Measurements from ENCODE around the gene RSL24D1. TPM values are rescaled to one million over a fixed set of nuclear protein-coding genes. Genes with fewer than 3 reads are reported as not detected.

RSL24D1 gene
- total and polyA plus RNA-seq, 2 of the 13 experiments (the other 11 are each of a cell fraction or from before 2014, with no cell fraction given), result 58.8 to 100.0 TPM

- TF ChIP-seq ZBTB4 (CRISPR knock-in tag; IDR thresholded peaks at IDR 0.05; ENCODE audit: borderline replicate concordance), result no peak
- TF ChIP-seq ZNF850 (CRISPR knock-in tag; conservative IDR thresholded peaks at IDR 0.05), result no peak
- TF ChIP-seq GATA4 (IDR thresholded peaks at IDR 0.05; ENCODE audit: borderline replicate concordance, low read depth), result no peak
- no peak for TF ChIP-seq HNF1A (IDR thresholded peaks at IDR 0.05; ENCODE audit: low read depth)
- no peak for TF ChIP-seq HNF1A (CRISPR knock-in tag; IDR thresholded peaks at IDR 0.05; ENCODE audit: borderline replicate concordance)
These were observed 2.5 kb downstream of the RSL24D1 start (continued) for GRCh38 chr15:55194256-55194655.

- no TSS peak for BruUV-seq (replicated peaks)
- no peak for DNase-seq (ENCODE audit: low spot score)
- peaks cover 40% of the 10 kb centered on the region for H3K79me2 ChIP-seq (ENCODE audit: insufficient read depth, low read length)
- intact Hi-C loops (cut with micrococcal nuclease; ENCODE audit: unreplicated experiment) (no loop called here), in situ Hi-C loops (cut with HindIII; ENCODE audit: extremely low pct_ligation_motif_present, low pct_unique_long_range_greater_than_20kb) (no loop called here)
- WGBS (ENCODE audit: low lambda C conversion rate), result 92% methylated on average over 1 of the region's 1 CpG
- H2AFZ ChIP-seq (ENCODE audit: low read length), result no peak overlapping the region
- no peak overlapping the region for H3K9ac ChIP-seq (ENCODE audit: insufficient read depth, low read depth, low read length)
- H3K36me3 ChIP-seq (replicated peaks in 1 of 2; ENCODE audit: control insufficient read depth in 1 of 2, insufficient read depth in 2 of 2, low read length in 2 of 2), result peaks cover 9 to 53% of the 10 kb centered on the region in 2 experiments
- H3K4me3 ChIP-seq (replicated peaks in 1 of 3; ENCODE audit: insufficient read depth in 1 of 3, low read depth in 2 of 3, low read length in 3 of 3), result no peak overlapping the region
- ChIA-PET POLR2A (no interaction called here), CTCF (ENCODE audit: low intra/inter-chr PET ratio, low total read pairs) (no interaction called here)
- no peaks in the 10 kb centered on the region for H3K9me3 ChIP-seq (ENCODE audit: low read length)
- FAIRE-seq, result no peak
- ATAC-seq, result no peak
- H3K27me3 ChIP-seq (ENCODE audit: control insufficient read depth in 1 of 2, insufficient read depth in 2 of 2, low read length in 2 of 2), result no peaks in the 10 kb centered on the region
- no peak overlapping the region for H3K4me2 ChIP-seq (ENCODE audit: low read depth, low read length)
- H3K27ac ChIP-seq (ENCODE audit: extremely low read length, insufficient read depth, low read length), result no peak overlapping the region
- H3K4me1 ChIP-seq (ENCODE audit: insufficient read depth, low read length), result no peaks in the 10 kb centered on the region
- peaks cover 13% of the 10 kb centered on the region; the same call in 1 of the 2 replicates for H4K20me1 ChIP-seq (ENCODE audit: insufficient read depth, low read length)
- no peak for TF ChIP-seq ZNF569 (CRISPR knock-in tag; IDR thresholded peaks at IDR 0.05; ENCODE audit: borderline replicate concordance)
- no peak for TF ChIP-seq SALL2 (CRISPR knock-in tag; IDR thresholded peaks at IDR 0.05)
- TF ChIP-seq ZNF224 (CRISPR knock-in tag; IDR thresholded peaks at IDR 0.05), result no peak
- TF ChIP-seq POGK (CRISPR knock-in tag; conservative IDR thresholded peaks at IDR 0.05), result no peak
- no peak for TF ChIP-seq TMF1 (CRISPR knock-in tag; IDR thresholded peaks at IDR 0.05; ENCODE audit: low read depth)
- TF ChIP-seq BCL3 (CRISPR knock-in tag; IDR thresholded peaks at IDR 0.05), result no peak
- TF ChIP-seq IKZF4 (CRISPR knock-in tag; IDR thresholded peaks at IDR 0.05; ENCODE audit: borderline replicate concordance, low read depth, not compliant biosample characterization), result no peak
These were observed 10.4 kb downstream of the RSL24D1 start for GRCh38 chr15:55186331-55186730.

All from HepG2 (cell line).